ENCODE data around the gene PEF1. TPM values are rescaled to one million over a fixed set of nuclear protein-coding genes. Genes with fewer than 3 reads are reported as not detected.

PEF1 gene
- polyA plus RNA-seq, 12 donors = 24.7 to 46.9 (median 39.6) TPM; not detected in 1

GRCh38 chr1:31586376-31587327 is 58.0 kb downstream of the PEF1 start:
- DNase-seq = no peak

GRCh38 chr1:31585736-31586365 is 58.8 kb downstream of the PEF1 start:
- no peak for DNase-seq

GRCh38 chr1:31584869-31585735 is 59.6 kb downstream of the PEF1 start:
- no peak for DNase-seq

GRCh38 chr1:31583995-31584868 is 60.4 kb downstream of the PEF1 start:
- DNase-seq = no peak

GRCh38 chr1:31583082-31583994 is 61.3 kb downstream of the PEF1 start:
- DNase-seq = no peak

- DNase-seq = no peak
These were observed 62.6 kb downstream of the PEF1 start for GRCh38 chr1:31581821-31582810.

- no peak for DNase-seq
These were observed 63.6 kb downstream of the PEF1 start for GRCh38 chr1:31580891-31581603.

GRCh38 chr1:31580513-31580870 is 64.2 kb downstream of the PEF1 start:
- DNase-seq = no peak

Other genes with a start within 250 kb of the PEF1 start
- gene SERINC2, start 231.7 kb downstream of the PEF1 start, polyA plus RNA-seq (ENCODE audit: insufficient read length in 12 of 12) = 10 to 100 TPM in 11 of 12 donors, not detected in 1; 23.6 to 44.2 (median 32.3) TPM
- gene TINAGL1, start 68.4 kb downstream of the PEF1 start, polyA plus RNA-seq (ENCODE audit: insufficient read length in 12 of 12) = 10 to 100 TPM in 11 of 12 donors, not detected in 1; 18.0 to 45.1 (median 21.1) TPM
- gene HCRTR1, start 27.2 kb downstream of the PEF1 start, polyA plus RNA-seq (ENCODE audit: insufficient read length in 12 of 12) = 1 to 10 TPM in 1 of 12 donors, under 1 TPM in 4, not detected in 7; 0.15 to 1.2 (median 0.23) TPM
- 100 to 1,000 TPM in 10 of 12 donors, 10 to 100 TPM in 1, not detected in 1; 76.0 to 346 (median 123) TPM for gene COL16A1, start 59.1 kb upstream of the PEF1 start, polyA plus RNA-seq (ENCODE audit: insufficient read length in 12 of 12)
- 10 to 100 TPM in 8 of 12 donors, 1 to 10 TPM in 3, not detected in 1; 9.2 to 28.6 (median 13.4) TPM for gene ADGRB2, start 119.5 kb upstream of the PEF1 start, polyA plus RNA-seq (ENCODE audit: insufficient read length in 12 of 12)
- gene SPOCD1, start 171.1 kb upstream of the PEF1 start, polyA plus RNA-seq (ENCODE audit: insufficient read length in 12 of 12) = under 1 TPM in 9 of 12 donors, not detected in 3; 0.09 to 0.63 (median 0.26) TPM

Data from muscle of arm (tissue), 12 donors.